Measurements from ENCODE around the gene LAMA5. TPM values are rescaled to one million over a fixed set of nuclear protein-coding genes. Genes with fewer than 3 reads are reported as not detected.

The LAMA5 gene
- total RNA-seq, 2 experiments from 2014 or later: 53.3 to 162 TPM

DNA sequence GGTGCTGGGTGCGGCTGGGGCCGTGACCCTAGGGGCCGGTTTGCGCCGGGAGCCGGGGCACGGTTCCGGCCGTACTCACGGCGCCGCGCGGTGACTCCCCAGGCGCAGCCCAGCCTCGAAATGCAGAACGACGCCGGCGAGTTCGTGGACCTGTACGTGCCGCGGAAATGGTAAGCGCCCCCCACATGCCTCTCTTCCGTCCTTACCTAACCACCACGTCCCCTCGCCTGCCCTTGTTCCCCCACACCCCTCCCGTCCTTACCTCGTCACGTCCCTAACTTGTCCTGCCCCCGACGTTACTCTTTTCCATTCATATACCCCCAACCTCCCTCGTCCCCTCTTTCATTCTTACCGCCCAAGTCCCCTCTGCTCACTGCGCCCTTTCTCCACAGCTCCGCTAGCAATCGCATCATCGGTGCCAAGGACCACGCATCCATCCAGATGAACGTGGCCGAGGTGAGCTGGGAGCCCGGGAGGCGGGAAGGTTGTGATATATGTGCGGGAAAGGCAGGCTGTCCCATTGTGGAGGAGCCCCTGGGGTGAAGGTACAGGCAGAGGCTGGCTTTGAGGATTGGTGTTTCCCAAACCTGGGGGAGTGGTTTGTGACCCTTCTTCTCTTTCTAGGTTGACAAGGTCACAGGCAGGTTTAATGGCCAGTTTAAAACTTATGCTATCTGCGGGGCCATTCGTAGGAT is 20.3 kb upstream of the LAMA5 start:
- BruUV-seq (replicated peaks): TSS peak; percentile 86

DNA sequence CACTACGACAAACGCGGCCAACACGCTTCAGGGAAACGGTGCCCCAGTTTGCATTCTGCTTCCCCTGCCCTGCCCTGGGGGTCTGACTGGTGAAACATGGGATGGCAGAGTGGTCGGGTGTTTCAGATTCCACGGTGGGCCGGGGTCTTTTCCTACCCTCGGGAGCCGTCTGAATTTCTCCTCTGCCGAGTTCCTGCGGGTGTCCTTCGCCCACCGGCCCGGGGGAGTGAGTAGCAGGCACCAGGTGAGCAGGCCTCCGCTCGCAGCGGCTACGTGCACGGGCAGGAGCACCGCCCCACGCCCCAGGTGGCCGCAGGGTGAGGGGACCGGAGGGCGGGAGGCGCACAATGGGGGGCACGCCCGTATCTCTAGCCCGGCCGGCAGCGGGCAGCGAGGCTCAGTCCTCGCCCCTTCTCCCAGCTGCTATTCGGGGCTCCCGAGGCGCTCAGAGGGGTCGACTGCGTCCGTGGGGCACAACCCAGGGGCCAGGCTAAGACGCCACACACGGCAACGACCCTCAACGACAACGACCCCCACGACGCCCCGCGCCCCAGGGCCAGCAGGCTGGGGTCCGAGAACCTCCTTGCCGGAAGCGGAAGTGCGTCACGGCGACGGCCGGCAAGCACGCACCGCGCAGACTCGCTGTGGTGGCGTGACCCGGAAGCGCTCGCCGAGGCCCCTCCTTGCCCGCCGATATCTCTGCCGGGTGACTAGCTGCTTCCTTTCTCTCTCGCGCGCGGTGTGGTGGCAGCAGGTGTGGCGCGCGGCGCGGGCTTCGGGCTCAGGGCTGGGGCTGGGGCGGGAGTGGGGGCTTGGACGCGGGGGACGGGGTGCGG is 19.5 kb upstream of the LAMA5 start, which contains the start of gene RPS21:
Gene RPS21 (plus strand): TSS at position 721 of the 836 bp plus-strand sequence. CDS start 236 bp downstream, outside the sequence.
- TSS peak; percentile 59 for BruUV-seq (replicated peaks)
- peaks cover 51% of the 10 kb centered on the region for H3K79me2 ChIP-seq (ENCODE audit: insufficient read depth, low read depth, low read length)
- ChIA-PET POLR2A (interaction anchor here (0.6 to 0.9 kb wide), 3 partner anchors 30 to 241 kb away, joined by 4 read pairs; no protein-coding TSS in a partner anchor), CTCF (ENCODE audit: unreplicated experiment) (interaction anchor here (0.6 kb wide), 1 partner anchor 88 kb away, joined by 12 read pairs; no protein-coding TSS in a partner anchor)
- peaks cover 25% of the 10 kb centered on the region for H4K20me1 ChIP-seq (ENCODE audit: insufficient read depth, low read length)
- H3K9me2 ChIP-seq (ENCODE audit: insufficient read depth, low read length): no peaks in the 10 kb centered on the region
- TF ChIP-seq, protein P1, sequence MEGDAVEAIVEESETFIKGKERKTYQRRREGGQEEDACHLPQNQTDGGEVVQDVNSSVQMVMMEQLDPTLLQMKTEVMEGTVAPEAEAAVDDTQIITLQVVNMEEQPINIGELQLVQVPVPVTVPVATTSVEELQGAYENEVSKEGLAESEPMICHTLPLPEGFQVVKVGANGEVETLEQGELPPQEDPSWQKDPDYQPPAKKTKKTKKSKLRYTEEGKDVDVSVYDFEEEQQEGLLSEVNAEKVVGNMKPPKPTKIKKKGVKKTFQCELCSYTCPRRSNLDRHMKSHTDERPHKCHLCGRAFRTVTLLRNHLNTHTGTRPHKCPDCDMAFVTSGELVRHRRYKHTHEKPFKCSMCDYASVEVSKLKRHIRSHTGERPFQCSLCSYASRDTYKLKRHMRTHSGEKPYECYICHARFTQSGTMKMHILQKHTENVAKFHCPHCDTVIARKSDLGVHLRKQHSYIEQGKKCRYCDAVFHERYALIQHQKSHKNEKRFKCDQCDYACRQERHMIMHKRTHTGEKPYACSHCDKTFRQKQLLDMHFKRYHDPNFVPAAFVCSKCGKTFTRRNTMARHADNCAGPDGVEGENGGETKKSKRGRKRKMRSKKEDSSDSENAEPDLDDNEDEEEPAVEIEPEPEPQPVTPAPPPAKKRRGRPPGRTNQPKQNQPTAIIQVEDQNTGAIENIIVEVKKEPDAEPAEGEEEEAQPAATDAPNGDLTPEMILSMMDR (conservative IDR thresholded peaks at IDR 0.05; ENCODE audit: low read length): no peak
- TF ChIP-seq EZH2phosphoT487 (IDR thresholded peaks at IDR 0.05; ENCODE audit: borderline replicate concordance, low read depth, low read length): no peak
- H3K9me3 ChIP-seq (ENCODE audit: low read length): no peaks in the 10 kb centered on the region
- H3K36me3 ChIP-seq (ENCODE audit: insufficient read depth, low read length): peaks cover 70% of the 10 kb centered on the region
- H2AFZ ChIP-seq (ENCODE audit: low read length): no peak within 1 kb of the TSS
- peak within 1 kb of the TSS; percentile 100 for H3K4me3 ChIP-seq (ENCODE audit: low read depth, low read length, poor library complexity, severe bottlenecking)
- H3K27ac ChIP-seq (ENCODE audit: low read depth, low read length, poor library complexity, severe bottlenecking): peak within 1 kb of the TSS; percentile 72
- peak within 1 kb of the TSS; percentile 95 for H3K4me2 ChIP-seq (ENCODE audit: low read length)
- H3K4me1 ChIP-seq (ENCODE audit: insufficient read depth, low read length, poor library complexity, severe bottlenecking): peaks cover 45% of the 10 kb centered on the region
- peak; percentile 95 for DNase-seq (ENCODE audit: low spot score)
- intact Hi-C loops (cut with micrococcal nuclease; ENCODE audit: unreplicated experiment): loop anchor here (1.0 to 5.0 kb wide), 3 partner anchors 20 to 84 kb away; partner anchors contain the start of genes ADRM1 and CABLES2

More for the DNA sequence above, 20.3 kb upstream of the LAMA5 start:
- Histone ChIP-seq H3K4me1 (ENCODE audit: insufficient read depth, low read length, poor library complexity, severe bottlenecking) (peaks cover 43% of the 10 kb centered on the region), H3K36me3 (ENCODE audit: insufficient read depth, low read length) (peaks cover 63% of the 10 kb centered on the region), H3K79me2 (ENCODE audit: insufficient read depth, low read depth, low read length) (peaks cover 51% of the 10 kb centered on the region), H3K27ac (ENCODE audit: low read depth, low read length, poor library complexity, severe bottlenecking) (peak overlapping the region; percentile 72), H4K20me1 (ENCODE audit: insufficient read depth, low read length) (peaks cover 25% of the 10 kb centered on the region), H3K4me2 (ENCODE audit: low read length) (peak overlapping the region; percentile 95), H3K9me3 (ENCODE audit: low read length) (no peaks in the 10 kb centered on the region), H3K4me3 (ENCODE audit: low read depth, low read length, poor library complexity, severe bottlenecking) (peak overlapping the region; percentile 100), H3K9me2 (ENCODE audit: insufficient read depth, low read length) (no peaks in the 10 kb centered on the region), H2AFZ (ENCODE audit: low read length) (no peak overlapping the region)
- no peak for TF ChIP-seq EZH2phosphoT487 (IDR thresholded peaks at IDR 0.05; ENCODE audit: borderline replicate concordance, low read depth, low read length)
- TF ChIP-seq, protein P1 (conservative IDR thresholded peaks at IDR 0.05; ENCODE audit: low read length): no peak
- intact Hi-C loops (cut with micrococcal nuclease; ENCODE audit: unreplicated experiment): loop anchor here (2.0 to 5.0 kb wide), 2 partner anchors 19 to 50 kb away; partner anchors contain the start of gene CABLES2
- CTCF ChIA-PET (ENCODE audit: unreplicated experiment): interaction anchor here (0.7 kb wide), 1 partner anchor 28 kb away, joined by 3 read pairs; no protein-coding TSS in a partner anchor
- DNase-seq (ENCODE audit: low spot score): peak; percentile 29
- POLR2A ChIA-PET: interaction anchor here (0.6 to 0.9 kb wide), 4 partner anchors 31 to 241 kb away, joined by 3 to 4 read pairs (median 4); no protein-coding TSS in a partner anchor

All from OCI-LY7 (cell line).